Brain microvascular endothelial cell (primary cell): ENCODE measurements around the gene PPP2R3B.

ENCODE experiments used
- DNase-seq: peaks from one replicate; pipeline ENCODE4 v3.0.0-alpha.2; 2020
- H3K27ac ChIP-seq: fragments of 250-450 bp; sonication (Bioruptor Pico); 2 replicates; pipeline ENCODE4 v1.5.1; 2020; ENCODE audit warnings: mild to moderate bottlenecking, moderate library complexity
- H3K27me3 ChIP-seq: fragments of 250-450 bp; sonication (Bioruptor Pico); replicated peaks from 2 replicates; pipeline ENCODE4 v1.5.1; 2020; ENCODE audit warnings: mild to moderate bottlenecking
- H3K36me3 ChIP-seq: fragments of 250-450 bp; sonication (Bioruptor Pico); replicated peaks from 2 replicates; pipeline ENCODE4 v1.5.1; 2020; ENCODE audit warnings: mild to moderate bottlenecking
- H3K4me3 ChIP-seq: 2 replicates; pipeline ENCODE4 v1.5.1; 2011; ENCODE audit warnings: low read depth, mild to moderate bottlenecking, control low read depth, low read length, moderate library complexity
- CTCF ChIP-seq: IDR thresholded peaks from 2 replicates; pipeline ENCODE4 v1.5.1; 2011; ENCODE audit warnings: low read depth, mild to moderate bottlenecking, moderate library complexity, low read length, control low read depth, inconsistent platforms; ENCODE audit errors: missing control alignments
- in situ Hi-C: cut with HindIII; loops from 2 replicates; pipeline ENCODE4 v1.10.0; 2017; ENCODE audit warnings: low sequenced_read_pairs, low pct_ligation_motif_present

Gene PPP2R3B

GRCh38 chrX:318739-319578, 67.7 kb downstream of the PPP2R3B start, which contains the start of gene GTPBP6:
Gene GTPBP6, minus strand, starts transcription at chrX:318796. Its CDS starts 9 bp downstream, at chrX:318787.
- peak within 1 kb of the TSS; percentile 90 for H3K27ac ChIP-seq
- in situ Hi-C loops = no loop called here
- TF ChIP-seq CTCF = peak; percentile 38
- H3K4me3 ChIP-seq = peak within 1 kb of the TSS; percentile 95
- peak; percentile 99 for DNase-seq
- no peaks in the 10 kb centered on the region for H3K27me3 ChIP-seq
- peaks cover 9% of the 10 kb centered on the region for H3K36me3 ChIP-seq

- DNase-seq = peak; percentile 99
- H3K27ac ChIP-seq = peak overlapping the region; percentile 83
- peaks cover 17% of the 10 kb centered on the region for H3K36me3 ChIP-seq
- in situ Hi-C loops = no loop called here
- TF ChIP-seq CTCF = no peak
- H3K4me3 ChIP-seq = peak overlapping the region; percentile 86
- H3K27me3 ChIP-seq = no peaks in the 10 kb centered on the region
Measured at GRCh38 chrX:318068-318738, 68.5 kb downstream of the PPP2R3B start.

GRCh38 chrX:317424-318067, 69.2 kb downstream of the PPP2R3B start:
- H3K4me3 ChIP-seq = peak overlapping the region; percentile 86
- H3K27ac ChIP-seq = peak overlapping the region; percentile 52
- no peak for DNase-seq
- peaks cover 24% of the 10 kb centered on the region for H3K36me3 ChIP-seq
- in situ Hi-C loops = no loop called here
- H3K27me3 ChIP-seq = no peaks in the 10 kb centered on the region
- no peak for TF ChIP-seq CTCF

GRCh38 chrX:316351-317325, 70.1 kb downstream of the PPP2R3B start:
- H3K4me3 ChIP-seq = no peak overlapping the region
- no peak for DNase-seq
- no peak overlapping the region for H3K27ac ChIP-seq
- H3K36me3 ChIP-seq = peaks cover 30% of the 10 kb centered on the region
- H3K27me3 ChIP-seq = no peaks in the 10 kb centered on the region
- no peak for TF ChIP-seq CTCF
- in situ Hi-C loops = no loop called here
